ENCODE measurements around the gene CTSW.

DNA sequence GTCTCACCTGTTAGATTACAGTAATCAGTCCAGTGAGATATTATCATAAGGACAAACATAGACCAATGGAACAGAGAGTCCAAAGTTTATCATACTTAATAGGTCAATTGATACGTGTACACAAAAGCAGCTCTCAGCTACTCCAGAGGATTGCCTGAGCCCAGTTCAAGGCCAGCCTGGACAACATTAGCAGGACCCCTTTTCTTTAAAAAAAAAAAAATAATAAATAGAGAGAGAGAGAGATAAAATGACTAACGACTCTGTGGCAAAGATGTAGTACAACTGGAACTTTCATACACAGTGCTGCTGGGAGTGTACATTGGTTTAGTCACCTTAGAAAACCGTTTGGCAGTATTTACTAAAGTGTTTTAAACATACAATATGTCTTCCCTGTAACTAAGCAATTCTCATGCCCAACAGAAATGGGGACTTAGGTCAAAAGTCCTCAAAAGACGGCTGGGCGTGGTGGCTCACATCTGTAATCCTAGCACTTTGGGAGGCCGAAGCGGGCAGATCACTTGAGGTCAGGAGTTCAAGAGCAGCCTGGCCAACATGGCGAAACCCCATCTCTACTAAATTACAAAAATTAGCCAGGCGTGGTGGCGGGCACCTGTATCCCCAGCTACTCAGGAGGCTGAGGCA, 35.3 kb upstream of the CTSW start:
- TF ChIP-seq, protein P1, sequence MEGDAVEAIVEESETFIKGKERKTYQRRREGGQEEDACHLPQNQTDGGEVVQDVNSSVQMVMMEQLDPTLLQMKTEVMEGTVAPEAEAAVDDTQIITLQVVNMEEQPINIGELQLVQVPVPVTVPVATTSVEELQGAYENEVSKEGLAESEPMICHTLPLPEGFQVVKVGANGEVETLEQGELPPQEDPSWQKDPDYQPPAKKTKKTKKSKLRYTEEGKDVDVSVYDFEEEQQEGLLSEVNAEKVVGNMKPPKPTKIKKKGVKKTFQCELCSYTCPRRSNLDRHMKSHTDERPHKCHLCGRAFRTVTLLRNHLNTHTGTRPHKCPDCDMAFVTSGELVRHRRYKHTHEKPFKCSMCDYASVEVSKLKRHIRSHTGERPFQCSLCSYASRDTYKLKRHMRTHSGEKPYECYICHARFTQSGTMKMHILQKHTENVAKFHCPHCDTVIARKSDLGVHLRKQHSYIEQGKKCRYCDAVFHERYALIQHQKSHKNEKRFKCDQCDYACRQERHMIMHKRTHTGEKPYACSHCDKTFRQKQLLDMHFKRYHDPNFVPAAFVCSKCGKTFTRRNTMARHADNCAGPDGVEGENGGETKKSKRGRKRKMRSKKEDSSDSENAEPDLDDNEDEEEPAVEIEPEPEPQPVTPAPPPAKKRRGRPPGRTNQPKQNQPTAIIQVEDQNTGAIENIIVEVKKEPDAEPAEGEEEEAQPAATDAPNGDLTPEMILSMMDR (IDR thresholded peaks at IDR 0.05; ENCODE audit: poor library complexity, severe bottlenecking): no peak
- no peak for TF ChIP-seq EZH2 (IDR thresholded peaks at IDR 0.05; ENCODE audit: borderline replicate concordance, insufficient read depth, low read length, poor library complexity, severe bottlenecking)
- TF ChIP-seq POLR2AphosphoS5 (IDR thresholded peaks at IDR 0.05): no peak
- TF ChIP-seq EP300 (conservative IDR thresholded peaks at IDR 0.05; ENCODE audit: poor library complexity, severe bottlenecking): no peak
- TF ChIP-seq RAD21 (conservative IDR thresholded peaks at IDR 0.05): no peak

Data from neural cell (in vitro differentiated cells).